Measurements from ENCODE around the gene ACSBG1.

GRCh38 chr15:78129077-78129750 is 105.2 kb downstream of the ACSBG1 start:
- TF ChIP-seq POLR2AphosphoS5 (IDR thresholded peaks at IDR 0.05; ENCODE audit: low read depth, low read length) (no peak), REST (IDR thresholded peaks at IDR 0.05; ENCODE audit: insufficient read depth in 1 of 2, low read depth in 2 of 2, low read length in 2 of 2) (no peak), TAF1 (IDR thresholded peaks at IDR 0.05; ENCODE audit: borderline replicate concordance, insufficient read depth, low read length) (no peak)

All from PFSK-1 (cell line).